B cell (primary cell): ENCODE results near the gene TCEAL3.
"Not testable (repeated sequence)": the region's sequence is repeated elsewhere in the genome, so short reads cannot be mapped to it uniquely, and the experiment has no call there.

Source experiments
- CTCF ChIP-seq: fragments of 200-600 bp; IDR thresholded peaks from one replicate; pipeline ENCODE4 v1.8.0; 2022; ENCODE audit warnings: antibody characterized with exemption, mild to moderate bottlenecking
- EZH2 ChIP-seq: IDR thresholded peaks from 2 replicates; pipeline ENCODE4 v1.6.1; 2012; ENCODE audit warnings: borderline replicate concordance, low read depth, mild to moderate bottlenecking, moderate library complexity, low read length; ENCODE audit not compliant: insufficient read depth, poor library complexity, severe bottlenecking

- not testable (repeated sequence) for TF ChIP-seq CTCF, EZH2
Measured at GRCh38 chrX:103638479-103639346, 30.9 kb downstream of the TCEAL3 start.
